Measurements from ENCODE around the gene DGUOK.
A peak's percentile ranks its signal among the peaks of the same experiment; 100 is the strongest.

DNA sequence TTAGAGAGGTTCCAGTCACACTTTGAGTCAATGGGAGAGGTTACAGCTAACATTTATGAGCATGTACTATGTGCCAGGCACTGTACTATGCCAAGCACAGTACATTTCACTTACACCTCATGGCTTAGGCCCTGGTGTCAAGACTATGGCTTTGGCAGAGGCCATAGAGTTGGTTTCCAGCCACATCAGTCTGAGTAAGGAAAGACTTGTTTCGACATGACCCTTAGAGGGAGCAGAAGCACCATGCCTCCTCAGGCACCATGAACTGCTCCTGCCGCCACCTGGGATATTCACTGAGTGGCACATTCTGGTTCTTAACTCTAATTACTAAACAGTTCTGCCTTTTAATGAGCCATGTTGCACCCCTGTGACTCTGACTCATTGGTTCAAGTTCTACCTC, 12.7 kb downstream of the DGUOK start:
- TF ChIP-seq, protein P1, sequence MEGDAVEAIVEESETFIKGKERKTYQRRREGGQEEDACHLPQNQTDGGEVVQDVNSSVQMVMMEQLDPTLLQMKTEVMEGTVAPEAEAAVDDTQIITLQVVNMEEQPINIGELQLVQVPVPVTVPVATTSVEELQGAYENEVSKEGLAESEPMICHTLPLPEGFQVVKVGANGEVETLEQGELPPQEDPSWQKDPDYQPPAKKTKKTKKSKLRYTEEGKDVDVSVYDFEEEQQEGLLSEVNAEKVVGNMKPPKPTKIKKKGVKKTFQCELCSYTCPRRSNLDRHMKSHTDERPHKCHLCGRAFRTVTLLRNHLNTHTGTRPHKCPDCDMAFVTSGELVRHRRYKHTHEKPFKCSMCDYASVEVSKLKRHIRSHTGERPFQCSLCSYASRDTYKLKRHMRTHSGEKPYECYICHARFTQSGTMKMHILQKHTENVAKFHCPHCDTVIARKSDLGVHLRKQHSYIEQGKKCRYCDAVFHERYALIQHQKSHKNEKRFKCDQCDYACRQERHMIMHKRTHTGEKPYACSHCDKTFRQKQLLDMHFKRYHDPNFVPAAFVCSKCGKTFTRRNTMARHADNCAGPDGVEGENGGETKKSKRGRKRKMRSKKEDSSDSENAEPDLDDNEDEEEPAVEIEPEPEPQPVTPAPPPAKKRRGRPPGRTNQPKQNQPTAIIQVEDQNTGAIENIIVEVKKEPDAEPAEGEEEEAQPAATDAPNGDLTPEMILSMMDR (conservative IDR thresholded peaks at IDR 0.05 in 1 of 2, IDR thresholded peaks at IDR 0.05 in 1 of 2; ENCODE audit: low read depth in 1 of 2, low read length in 2 of 2), result peak; percentile 19 to 24
- TF ChIP-seq EZH2 (IDR thresholded peaks at IDR 0.05; ENCODE audit: low read length, missing control alignments), result no peak

All from fibroblast of lung (primary cell).